IMR-90 (cell line): Measurements from ENCODE around the gene SLC8A1. TPM values are rescaled to one million over a fixed set of nuclear protein-coding genes. Genes with fewer than 3 reads are reported as not detected.

Experiments used
- ATAC-seq: fragments of 200-7000 bp; cut with Tn5 transposase; 2 replicates; pipeline ENCODE4 v1.9.1; 2020; ENCODE audit warnings: low read depth, mild to moderate bottlenecking, moderate library complexity
- BruUV-seq: library from RNA; stranded (reverse); fragments of 400-500 nt; replicated peaks from 2 replicates; lab custom pipeline; 2021; lab: Mats Ljungman, UMichigan
- CTCF ChIA-PET: fragments of 300-600 bp; formaldehyde crosslinking; extraction: SDS; loops from one replicate; lab custom pipeline; 2021; ENCODE audit warnings: antibody characterized with exemption; lab: Yijun Ruan, JAX
- POLR2A ChIA-PET: fragments of 300-600 bp; sonication (Branson Sonifier 250); formaldehyde crosslinking; loops from one replicate; lab custom pipeline; 2022; ENCODE audit warnings: antibody characterized with exemption; ENCODE audit not compliant: unreplicated experiment; lab: Charles Lee
- DNase-seq: peaks from one replicate; pipeline ENCODE4 v3.0.0; 2013
- H2AFZ ChIP-seq: replicated peaks from 2 replicates; pipeline ENCODE3; 2013; ENCODE audit warnings: low read length, mild to moderate bottlenecking; ENCODE audit not compliant: poor library complexity
- H2AK5ac ChIP-seq: 2 replicates; pipeline ENCODE4 v1.6.1; 2013; ENCODE audit warnings: low read depth, low read length, inconsistent platforms
- H2AK9ac ChIP-seq: replicated peaks from 2 replicates; pipeline ENCODE3; 2013; ENCODE audit warnings: mild to moderate bottlenecking, low read depth, low read length, moderate library complexity; ENCODE audit not compliant: poor library complexity
- H2BK120ac ChIP-seq: 2 replicates; pipeline ENCODE4 v1.6.1; 2013; ENCODE audit warnings: low read depth, low read length, inconsistent platforms
- H2BK15ac ChIP-seq: 3 replicates; pipeline ENCODE4 v1.6.1; 2013; ENCODE audit warnings: low read depth, low read length, inconsistent platforms
- H2BK20ac ChIP-seq: 2 replicates; pipeline ENCODE4 v1.6.1; 2013; ENCODE audit warnings: low read depth, mild to moderate bottlenecking, inconsistent platforms, low read length, moderate library complexity
- H2BK5ac ChIP-seq: 2 replicates; pipeline ENCODE4 v1.6.1; 2013; ENCODE audit warnings: mild to moderate bottlenecking, low read depth, low read length, inconsistent platforms; ENCODE audit not compliant: poor library complexity, severe bottlenecking
- H3K14ac ChIP-seq: replicated peaks from 2 replicates; pipeline ENCODE4 v1.6.1; 2013; ENCODE audit warnings: low read depth, low read length, inconsistent platforms
- H3K18ac ChIP-seq: 2 replicates; pipeline ENCODE4 v1.6.1; 2013; ENCODE audit warnings: low read depth, low read length, control low read depth
- H3K23ac ChIP-seq: 2 replicates; pipeline ENCODE4 v1.6.1; 2013; ENCODE audit warnings: low read depth, low read length, inconsistent platforms
- H3K27ac ChIP-seq: 2 replicates; pipeline ENCODE4 v1.5.1; 2013; ENCODE audit warnings: mild to moderate bottlenecking, control low read depth, low read length; ENCODE audit not compliant: insufficient read depth
- H3K27me3 ChIP-seq: 2 replicates; pipeline ENCODE4 v1.6.1; 2013; ENCODE audit warnings: low read length; ENCODE audit not compliant: control insufficient read depth, insufficient read depth
- H3K36me3 ChIP-seq: 2 replicates; pipeline ENCODE4 v1.6.1; 2013; ENCODE audit warnings: low read length, mixed read lengths; ENCODE audit not compliant: control insufficient read depth, insufficient read depth
- H3K4ac ChIP-seq: 2 replicates; pipeline ENCODE4 v1.6.1; 2013; ENCODE audit warnings: low read depth, low read length, inconsistent platforms
- H3K4me1 ChIP-seq: 2 replicates; pipeline ENCODE4 v1.6.1; 2013; ENCODE audit warnings: low read length, mixed read lengths; ENCODE audit not compliant: control insufficient read depth, insufficient read depth
- H3K4me2 ChIP-seq: 2 replicates; pipeline ENCODE4 v1.6.1; 2013; ENCODE audit warnings: low read depth, mild to moderate bottlenecking, control low read depth, low read length, moderate library complexity
- H3K4me3 ChIP-seq: 2 replicates; pipeline ENCODE4 v1.5.1; 2013; ENCODE audit warnings: low read depth, mild to moderate bottlenecking, control low read depth, low read length, moderate library complexity; ENCODE audit not compliant: insufficient read depth
- H3K56ac ChIP-seq: 2 replicates; pipeline ENCODE4 v1.6.1; 2013; ENCODE audit warnings: low read length, inconsistent platforms; ENCODE audit not compliant: insufficient read depth; ENCODE audit errors: extremely low read depth
- H3K79me1 ChIP-seq, 2 experiments: 2 replicates each; pipeline ENCODE4 v1.6.1; 2013; ENCODE audit warnings: low read length in 2 of 2, inconsistent platforms in 1 of 2, low read depth in 1 of 2
- H3K9ac ChIP-seq: 2 replicates; pipeline ENCODE4 v1.6.1; 2013; ENCODE audit warnings: low read depth, low read length, control low read depth
- H3K9me1 ChIP-seq: 2 replicates; pipeline ENCODE4 v1.6.1; 2013; ENCODE audit warnings: low read length, inconsistent platforms; ENCODE audit not compliant: insufficient read depth
- H3K9me3 ChIP-seq: 2 replicates; pipeline ENCODE4 v1.6.1; 2013; ENCODE audit warnings: low read length; ENCODE audit not compliant: control insufficient read depth, insufficient read depth
- H4K20me1 ChIP-seq: 2 replicates; pipeline ENCODE4 v1.6.1; 2013; ENCODE audit warnings: low read length, inconsistent platforms; ENCODE audit not compliant: insufficient read depth
- H4K5ac ChIP-seq: 2 replicates; pipeline ENCODE4 v1.6.1; 2013; ENCODE audit warnings: mild to moderate bottlenecking, low read depth, low read length, control low read depth
- H4K8ac ChIP-seq, 2 experiments: 2 replicates each; pipeline ENCODE4 v1.6.1; 2013; ENCODE audit warnings: low read depth in 2 of 2, low read length in 2 of 2, control low read depth in 1 of 2, inconsistent platforms in 1 of 2
- H4K91ac ChIP-seq: 2 replicates; pipeline ENCODE4 v1.6.1; 2013; ENCODE audit warnings: low read depth, low read length, inconsistent platforms; ENCODE audit not compliant: insufficient read depth
- BHLHE40 ChIP-seq: fragments of 150-350 bp; IDR thresholded peaks from 2 replicates; pipeline ENCODE4 v1.6.1; 2016; ENCODE audit warnings: mild to moderate bottlenecking, low read depth, low read length
- CHD1 ChIP-seq: IDR thresholded peaks from 2 replicates; pipeline ENCODE4 v1.6.1; 2012; ENCODE audit warnings: low read depth, low read length, improper control_type of control experiment
- FOS ChIP-seq: fragments of 150-350 bp; IDR thresholded peaks from 2 replicates; pipeline ENCODE4 v1.6.1; 2016; ENCODE audit warnings: low read depth, low read length
- MAFK ChIP-seq: IDR thresholded peaks from 2 replicates; pipeline ENCODE4 v1.6.1; 2012; ENCODE audit warnings: low read depth, low read length, improper control_type of control experiment
- MAZ ChIP-seq: IDR thresholded peaks from 2 replicates; pipeline ENCODE4 v1.6.1; 2012; ENCODE audit warnings: low read depth, mild to moderate bottlenecking, low read length, improper control_type of control experiment, moderate library complexity, borderline replicate concordance
- MXI1 ChIP-seq: IDR thresholded peaks from 2 replicates; pipeline ENCODE4 v1.6.1; 2012; ENCODE audit warnings: low read depth, mild to moderate bottlenecking, low read length, moderate library complexity, borderline replicate concordance
- NFE2L2 ChIP-seq: fragments of 150-350 bp; IDR thresholded peaks from 2 replicates; pipeline ENCODE4 v1.6.1; 2016; ENCODE audit warnings: low read depth, mild to moderate bottlenecking, low read length
- RAD21 ChIP-seq: IDR thresholded peaks from 2 replicates; pipeline ENCODE4 v1.6.1; 2012; ENCODE audit warnings: low read length, improper control_type of control experiment
- RFX5 ChIP-seq: IDR thresholded peaks from 2 replicates; pipeline ENCODE4 v1.8.0; 2012; ENCODE audit warnings: low read depth, mild to moderate bottlenecking, low read length, moderate library complexity
- SMC3 ChIP-seq: fragments of 150-350 bp; IDR thresholded peaks from 2 replicates; pipeline ENCODE4 v1.6.1; 2016; ENCODE audit warnings: low read depth, mild to moderate bottlenecking, antibody characterized with exemption, low read length, moderate library complexity
- WGBS, 2 experiments: methylation state at CpG; one replicate each; pipeline versions ENCODE4 v1.1.5 to v1.1.7; 2013; ENCODE audit warnings: missing lambda C conversion rate in 2 of 2; ENCODE audit not compliant: insufficient read length in 1 of 2; ENCODE audit errors: extremely low coverage in 2 of 2; 5-methylcytosine and 5-hydroxymethylcytosine counted together
- dilution Hi-C: fragments of 300-500 bp; cut with HindIII; formaldehyde crosslinking; loops from one replicate; pipeline ENCODE4 v1.14.3; 2018; ENCODE audit warnings: low sequenced_read_pairs; ENCODE audit not compliant: unreplicated experiment
- in situ Hi-C: fragments of 300-500 bp; cut with MboI; formaldehyde crosslinking; loops from 3 replicates; pipeline ENCODE4 v1.14.3; 2019; ENCODE audit warnings: low sequenced_read_pairs, inconsistent platforms, mixed read lengths
- intact Hi-C: fragments of 100-400 bp; cut with micrococcal nuclease; formaldehyde crosslinking; loops from 2 replicates; pipeline ENCODE4 v1.10.0; 2022
- polyA plus RNA-seq, 3 experiments: library from polyadenylated mRNA; depleted of rRNA; stranded (reverse); fragments of >200 nt; gene quantifications; 2 replicates each; pipeline ENCODE4 v1.2.3, GENCODE V29; 2012; ENCODE audit warnings: low replicate concordance in 1 of 3
- total RNA-seq: library from RNA; depleted of rRNA; stranded (reverse); fragments of >200 nt; gene quantifications from 2 replicates; pipeline ENCODE4 v1.2.3, GENCODE V29; 2012
- TF ChIP-seq, protein P1 (sequence below): conservative IDR thresholded peaks from 2 replicates; pipeline ENCODE4 v1.5.1; 2012; ENCODE audit warnings: mild to moderate bottlenecking, low read depth, low read length, improper control_type of control experiment
- TF ChIP-seq, protein P2 (sequence below): fragments of 150-350 bp; IDR thresholded peaks from 2 replicates; pipeline ENCODE4 v1.6.1; 2017; ENCODE audit warnings: mild to moderate bottlenecking, antibody characterized with exemption, low read length, low read depth
- TF ChIP-seq, protein P3 (sequence below): fragments of 150-350 bp; IDR thresholded peaks from 2 replicates; pipeline ENCODE4 v1.6.1; 2016; ENCODE audit warnings: low read depth, mild to moderate bottlenecking, low read length, moderate library complexity, borderline replicate concordance

SLC8A1 gene
- total and polyA plus RNA-seq, 2 of the 4 experiments (the other 2 are of a cell fraction) = 7.7 to 57.0 TPM

DNA sequence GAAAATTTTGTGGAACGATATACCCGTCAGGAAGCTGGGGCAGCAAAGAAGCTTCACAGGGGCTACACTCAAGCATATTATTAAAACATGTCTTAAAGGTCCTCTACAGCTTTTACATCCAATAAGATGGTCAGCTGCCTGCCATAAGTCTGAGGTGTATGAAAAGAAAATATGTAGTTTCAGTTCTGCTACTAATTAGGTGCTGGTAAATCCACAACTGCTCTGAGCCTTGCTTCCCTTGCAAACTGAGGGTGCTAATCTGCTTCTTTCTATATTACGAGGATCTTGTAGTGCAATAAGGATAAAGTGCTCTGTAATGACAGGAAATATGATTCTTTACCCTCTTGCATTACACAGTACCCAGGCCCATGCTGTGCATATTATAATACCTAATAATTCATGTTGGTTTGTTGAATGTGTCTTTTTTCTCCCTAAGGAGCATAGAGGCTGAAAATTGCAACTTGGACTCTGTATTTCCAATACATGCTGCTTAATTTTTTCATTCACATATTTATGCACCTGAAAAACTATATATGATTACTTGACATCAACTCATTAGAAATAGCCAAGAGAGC is 14.5 kb upstream of the SLC8A1 start:
- no TSS peak for BruUV-seq
- DNase-seq = no peak
- Histone ChIP-seq H3K56ac (no peak overlapping the region), H3K9me1 (no peaks in the 10 kb centered on the region), H2AK5ac (no peak overlapping the region), H2AK9ac (no peak overlapping the region), H4K91ac (no peak overlapping the region), H2BK15ac (no peak overlapping the region), H3K4me1 (no peaks in the 10 kb centered on the region), H3K4me3 (no peak overlapping the region), H3K79me1 (no peaks in the 10 kb centered on the region), H3K4me2 (no peak overlapping the region), H3K36me3 (no peaks in the 10 kb centered on the region), H3K27ac (no peak overlapping the region), H3K14ac (no peak overlapping the region), H4K8ac (no peak overlapping the region), H2BK120ac (no peak overlapping the region), H3K18ac (no peak overlapping the region), H4K5ac (no peak overlapping the region), H3K9ac (no peak overlapping the region), H3K9me3 (no peaks in the 10 kb centered on the region), H2AFZ (no peak overlapping the region), H3K23ac (no peak overlapping the region), H3K27me3 (no peaks in the 10 kb centered on the region), H3K4ac (no peak overlapping the region), H4K20me1 (no peaks in the 10 kb centered on the region), H2BK5ac (no peak overlapping the region), H2BK20ac (no peak overlapping the region)
- in situ Hi-C loops (no loop called here), dilution Hi-C loops (no loop called here), intact Hi-C loops (no loop called here)
- ChIA-PET CTCF (interaction anchor here (1.1 kb wide), 1 partner anchor 13 kb away, joined by 3 read pairs; no protein-coding TSS in a partner anchor), POLR2A (no interaction called here)
- no peak for ATAC-seq
- TF ChIP-seq RAD21 = no peak
- TF ChIP-seq SMC3 = no peak
- TF ChIP-seq MXI1 = no peak
- TF ChIP-seq RFX5 = no peak
- no peak for TF ChIP-seq MAFK
- TF ChIP-seq CHD1 = no peak
- TF ChIP-seq NFE2L2 = no peak
- TF ChIP-seq MAZ = no peak
- TF ChIP-seq, protein P1, sequence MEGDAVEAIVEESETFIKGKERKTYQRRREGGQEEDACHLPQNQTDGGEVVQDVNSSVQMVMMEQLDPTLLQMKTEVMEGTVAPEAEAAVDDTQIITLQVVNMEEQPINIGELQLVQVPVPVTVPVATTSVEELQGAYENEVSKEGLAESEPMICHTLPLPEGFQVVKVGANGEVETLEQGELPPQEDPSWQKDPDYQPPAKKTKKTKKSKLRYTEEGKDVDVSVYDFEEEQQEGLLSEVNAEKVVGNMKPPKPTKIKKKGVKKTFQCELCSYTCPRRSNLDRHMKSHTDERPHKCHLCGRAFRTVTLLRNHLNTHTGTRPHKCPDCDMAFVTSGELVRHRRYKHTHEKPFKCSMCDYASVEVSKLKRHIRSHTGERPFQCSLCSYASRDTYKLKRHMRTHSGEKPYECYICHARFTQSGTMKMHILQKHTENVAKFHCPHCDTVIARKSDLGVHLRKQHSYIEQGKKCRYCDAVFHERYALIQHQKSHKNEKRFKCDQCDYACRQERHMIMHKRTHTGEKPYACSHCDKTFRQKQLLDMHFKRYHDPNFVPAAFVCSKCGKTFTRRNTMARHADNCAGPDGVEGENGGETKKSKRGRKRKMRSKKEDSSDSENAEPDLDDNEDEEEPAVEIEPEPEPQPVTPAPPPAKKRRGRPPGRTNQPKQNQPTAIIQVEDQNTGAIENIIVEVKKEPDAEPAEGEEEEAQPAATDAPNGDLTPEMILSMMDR = no peak
- TF ChIP-seq, protein P2, sequence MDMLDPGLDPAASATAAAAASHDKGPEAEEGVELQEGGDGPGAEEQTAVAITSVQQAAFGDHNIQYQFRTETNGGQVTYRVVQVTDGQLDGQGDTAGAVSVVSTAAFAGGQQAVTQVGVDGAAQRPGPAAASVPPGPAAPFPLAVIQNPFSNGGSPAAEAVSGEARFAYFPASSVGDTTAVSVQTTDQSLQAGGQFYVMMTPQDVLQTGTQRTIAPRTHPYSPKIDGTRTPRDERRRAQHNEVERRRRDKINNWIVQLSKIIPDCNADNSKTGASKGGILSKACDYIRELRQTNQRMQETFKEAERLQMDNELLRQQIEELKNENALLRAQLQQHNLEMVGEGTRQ = no peak
- no peak for TF ChIP-seq FOS
- no peak for TF ChIP-seq BHLHE40
- TF ChIP-seq, protein P3, sequence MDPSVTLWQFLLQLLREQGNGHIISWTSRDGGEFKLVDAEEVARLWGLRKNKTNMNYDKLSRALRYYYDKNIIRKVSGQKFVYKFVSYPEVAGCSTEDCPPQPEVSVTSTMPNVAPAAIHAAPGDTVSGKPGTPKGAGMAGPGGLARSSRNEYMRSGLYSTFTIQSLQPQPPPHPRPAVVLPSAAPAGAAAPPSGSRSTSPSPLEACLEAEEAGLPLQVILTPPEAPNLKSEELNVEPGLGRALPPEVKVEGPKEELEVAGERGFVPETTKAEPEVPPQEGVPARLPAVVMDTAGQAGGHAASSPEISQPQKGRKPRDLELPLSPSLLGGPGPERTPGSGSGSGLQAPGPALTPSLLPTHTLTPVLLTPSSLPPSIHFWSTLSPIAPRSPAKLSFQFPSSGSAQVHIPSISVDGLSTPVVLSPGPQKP = no peak
- WGBS, 2 experiments = no CpG with 5 or more reads among the region's 3 CpGs
